Body of pancreas (tissue), 4 donors: Measurements from ENCODE around the gene CCDC148.

Experiments used
- POLR2A ChIP-seq, 3 donors: fragments of 450-650 bp; IDR thresholded peaks; one replicate each; pipeline ENCODE4 v1.6.1; 2016; ENCODE audit warnings: antibody characterized with exemption in 3 of 3, mild to moderate bottlenecking in 2 of 3
- TF ChIP-seq, protein P1 (sequence below), 7 experiments: fragments of 450-650 bp in 4 of 7; fragments of 200-600 bp in 3 of 7; sonication (generic) in 3 of 7; IDR thresholded peaks; one replicate each; pipeline ENCODE4 v1.5.1; 2016 to 2019; ENCODE audit warnings: antibody characterized with exemption in 7 of 7

DNA sequence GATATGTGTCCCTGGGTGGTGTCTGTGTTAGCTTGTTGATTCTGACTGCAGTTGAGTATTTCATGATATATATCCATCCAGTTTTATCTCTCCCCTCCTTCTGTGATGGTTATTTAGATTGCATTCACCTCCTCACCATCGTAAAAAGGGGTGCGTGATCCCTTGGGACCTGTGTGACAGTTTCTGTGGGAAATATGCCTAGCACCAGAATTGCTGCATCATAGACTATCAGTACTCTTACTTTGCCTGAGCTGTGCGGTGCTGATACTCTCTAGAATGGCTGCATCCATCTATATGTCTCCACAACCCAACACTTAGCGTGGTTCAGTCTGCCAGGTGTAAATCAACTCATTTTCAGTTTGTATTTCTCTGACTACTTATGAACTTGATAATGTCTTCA is 34.5 kb upstream of the CCDC148 start:
- TF ChIP-seq, protein P1, sequence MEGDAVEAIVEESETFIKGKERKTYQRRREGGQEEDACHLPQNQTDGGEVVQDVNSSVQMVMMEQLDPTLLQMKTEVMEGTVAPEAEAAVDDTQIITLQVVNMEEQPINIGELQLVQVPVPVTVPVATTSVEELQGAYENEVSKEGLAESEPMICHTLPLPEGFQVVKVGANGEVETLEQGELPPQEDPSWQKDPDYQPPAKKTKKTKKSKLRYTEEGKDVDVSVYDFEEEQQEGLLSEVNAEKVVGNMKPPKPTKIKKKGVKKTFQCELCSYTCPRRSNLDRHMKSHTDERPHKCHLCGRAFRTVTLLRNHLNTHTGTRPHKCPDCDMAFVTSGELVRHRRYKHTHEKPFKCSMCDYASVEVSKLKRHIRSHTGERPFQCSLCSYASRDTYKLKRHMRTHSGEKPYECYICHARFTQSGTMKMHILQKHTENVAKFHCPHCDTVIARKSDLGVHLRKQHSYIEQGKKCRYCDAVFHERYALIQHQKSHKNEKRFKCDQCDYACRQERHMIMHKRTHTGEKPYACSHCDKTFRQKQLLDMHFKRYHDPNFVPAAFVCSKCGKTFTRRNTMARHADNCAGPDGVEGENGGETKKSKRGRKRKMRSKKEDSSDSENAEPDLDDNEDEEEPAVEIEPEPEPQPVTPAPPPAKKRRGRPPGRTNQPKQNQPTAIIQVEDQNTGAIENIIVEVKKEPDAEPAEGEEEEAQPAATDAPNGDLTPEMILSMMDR (IDR thresholded peaks at IDR 0.05) = no peak
- no peak for TF ChIP-seq POLR2A (IDR thresholded peaks at IDR 0.05)
